ENCODE measurements around the gene BMERB1. TPM values are rescaled to one million over a fixed set of nuclear protein-coding genes. Genes with fewer than 3 reads are reported as not detected.

BMERB1 gene
- total and polyA plus RNA-seq, 4 donors, result 5.6 to 33.3 (median 9.0) TPM

DNA sequence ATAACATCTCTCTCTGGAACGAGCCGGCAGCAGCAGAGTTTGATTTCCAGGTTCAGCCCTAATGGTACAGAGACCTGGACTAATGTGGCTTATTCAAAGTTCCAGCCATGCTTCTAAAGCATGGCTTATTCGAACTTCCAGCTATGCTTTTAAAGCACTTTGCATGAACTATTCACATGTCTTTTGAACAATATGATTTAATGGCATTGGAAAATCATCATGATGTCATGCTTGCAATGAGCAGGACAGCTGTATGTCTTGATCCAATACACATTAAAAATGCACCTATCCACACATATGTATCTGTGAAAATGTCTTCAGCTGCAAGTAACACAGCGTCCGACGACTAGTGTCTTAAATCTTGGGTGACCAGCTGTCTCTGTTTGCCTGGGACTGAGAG, 122.9 kb downstream of the BMERB1 start:
- H3K27me3 ChIP-seq (ENCODE audit: control insufficient read depth in 4 of 4, insufficient read depth in 4 of 4, low read length in 3 of 4), result no peaks in the 10 kb centered on the region
- H3K36me3 ChIP-seq (ENCODE audit: control insufficient read depth in 4 of 4, insufficient read depth in 3 of 4, low read depth in 1 of 4, low read length in 3 of 4), result peaks cover 0 to 4% (median 1%) of the 10 kb centered on the region in 4 donors
- no peak overlapping the region for H3K4me3 ChIP-seq (ENCODE audit: low read depth in 1 of 3, low read length in 3 of 3)
- 94% methylated on average over 6 of the region's 6 CpGs for WGBS
- H3K9me3 ChIP-seq (ENCODE audit: control insufficient read depth in 4 of 4, low read length in 3 of 4), result no peaks in the 10 kb centered on the region
- no peak for DNase-seq (ENCODE audit: low spot score)
- TF ChIP-seq RXRA (IDR thresholded peaks at IDR 0.05) (no peak), HNF4A (conservative IDR thresholded peaks at IDR 0.05) (no peak), YY1 (IDR thresholded peaks at IDR 0.05) (no peak), EGR1 (IDR thresholded peaks at IDR 0.05; ENCODE audit: low read depth in 2 of 2) (no peak), SP1 (IDR thresholded peaks at IDR 0.05) (no peak), TAF1 (conservative IDR thresholded peaks at IDR 0.05) (no peak), ATF3 (IDR thresholded peaks at IDR 0.05) (no peak), HNF4G (IDR thresholded peaks at IDR 0.05) (no peak), CTCF (IDR thresholded peaks at IDR 0.05; ENCODE audit: low read depth, low read length, missing input control) (no peak), FOXA1 (IDR thresholded peaks at IDR 0.05) (no peak), RAD21 (IDR thresholded peaks at IDR 0.05) (no peak)
- TF ChIP-seq, protein P1, sequence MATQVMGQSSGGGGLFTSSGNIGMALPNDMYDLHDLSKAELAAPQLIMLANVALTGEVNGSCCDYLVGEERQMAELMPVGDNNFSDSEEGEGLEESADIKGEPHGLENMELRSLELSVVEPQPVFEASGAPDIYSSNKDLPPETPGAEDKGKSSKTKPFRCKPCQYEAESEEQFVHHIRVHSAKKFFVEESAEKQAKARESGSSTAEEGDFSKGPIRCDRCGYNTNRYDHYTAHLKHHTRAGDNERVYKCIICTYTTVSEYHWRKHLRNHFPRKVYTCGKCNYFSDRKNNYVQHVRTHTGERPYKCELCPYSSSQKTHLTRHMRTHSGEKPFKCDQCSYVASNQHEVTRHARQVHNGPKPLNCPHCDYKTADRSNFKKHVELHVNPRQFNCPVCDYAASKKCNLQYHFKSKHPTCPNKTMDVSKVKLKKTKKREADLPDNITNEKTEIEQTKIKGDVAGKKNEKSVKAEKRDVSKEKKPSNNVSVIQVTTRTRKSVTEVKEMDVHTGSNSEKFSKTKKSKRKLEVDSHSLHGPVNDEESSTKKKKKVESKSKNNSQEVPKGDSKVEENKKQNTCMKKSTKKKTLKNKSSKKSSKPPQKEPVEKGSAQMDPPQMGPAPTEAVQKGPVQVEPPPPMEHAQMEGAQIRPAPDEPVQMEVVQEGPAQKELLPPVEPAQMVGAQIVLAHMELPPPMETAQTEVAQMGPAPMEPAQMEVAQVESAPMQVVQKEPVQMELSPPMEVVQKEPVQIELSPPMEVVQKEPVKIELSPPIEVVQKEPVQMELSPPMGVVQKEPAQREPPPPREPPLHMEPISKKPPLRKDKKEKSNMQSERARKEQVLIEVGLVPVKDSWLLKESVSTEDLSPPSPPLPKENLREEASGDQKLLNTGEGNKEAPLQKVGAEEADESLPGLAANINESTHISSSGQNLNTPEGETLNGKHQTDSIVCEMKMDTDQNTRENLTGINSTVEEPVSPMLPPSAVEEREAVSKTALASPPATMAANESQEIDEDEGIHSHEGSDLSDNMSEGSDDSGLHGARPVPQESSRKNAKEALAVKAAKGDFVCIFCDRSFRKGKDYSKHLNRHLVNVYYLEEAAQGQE (IDR thresholded peaks at IDR 0.05), result no peak
- H3K27ac ChIP-seq (ENCODE audit: low read depth in 1 of 2, low read length in 2 of 2), result no peak overlapping the region
- no peak overlapping the region for H3K9ac ChIP-seq (ENCODE audit: low read depth in 1 of 2, low read length in 2 of 2)
- no peaks in the 10 kb centered on the region for H3K4me1 ChIP-seq (ENCODE audit: control insufficient read depth in 4 of 4, insufficient read depth in 4 of 4, low read length in 3 of 4)

GRCh38 chr16:15559176-15559575, 124.8 kb downstream of the BMERB1 start:
- TF ChIP-seq JUND (IDR thresholded peaks at IDR 0.05) (no peak), HNF4A (conservative IDR thresholded peaks at IDR 0.05) (no peak), TAF1 (conservative IDR thresholded peaks at IDR 0.05) (no peak), NR2F2 (IDR thresholded peaks at IDR 0.05) (no peak), EGR1 (IDR thresholded peaks at IDR 0.05; ENCODE audit: low read depth in 2 of 2) (no peak), GABPA (IDR thresholded peaks at IDR 0.05 in 1 of 2, conservative IDR thresholded peaks at IDR 0.05 in 1 of 2) (no peak), RAD21 (IDR thresholded peaks at IDR 0.05) (no peak), SP1 (IDR thresholded peaks at IDR 0.05) (no peak)
- no peak overlapping the region for H3K4me3 ChIP-seq (ENCODE audit: low read depth in 1 of 3, low read length in 3 of 3)
- peaks cover 0 to 3% (median under 1%) of the 10 kb centered on the region in 4 donors for H3K36me3 ChIP-seq (ENCODE audit: control insufficient read depth in 4 of 4, insufficient read depth in 3 of 4, low read depth in 1 of 4, low read length in 3 of 4)
- no peak for DNase-seq (ENCODE audit: low spot score)
- WGBS, result 95% methylated on average over 4 of the region's 4 CpGs
- no peak overlapping the region for H3K9ac ChIP-seq (ENCODE audit: low read depth in 1 of 2, low read length in 2 of 2)
- no peak overlapping the region for H3K27ac ChIP-seq (ENCODE audit: low read depth in 1 of 2, low read length in 2 of 2)
- H3K9me3 ChIP-seq (ENCODE audit: control insufficient read depth in 4 of 4, low read length in 3 of 4), result no peaks in the 10 kb centered on the region
- H3K4me1 ChIP-seq (ENCODE audit: control insufficient read depth in 4 of 4, insufficient read depth in 4 of 4, low read length in 3 of 4), result no peaks in the 10 kb centered on the region
- no peaks in the 10 kb centered on the region for H3K27me3 ChIP-seq (ENCODE audit: control insufficient read depth in 4 of 4, insufficient read depth in 4 of 4, low read length in 3 of 4)
